Keratinocyte (primary cell): ENCODE measurements around the gene PEDS1. TPM values are rescaled to one million over a fixed set of nuclear protein-coding genes. Genes with fewer than 3 reads are reported as not detected.
"Not testable (repeated sequence)": the region's sequence is repeated elsewhere in the genome, so short reads cannot be mapped to it uniquely, and the experiment has no call there.

Source experiments
- DNase-seq: peaks from one replicate; pipeline ENCODE4 v3.0.0-alpha.2; 2011; ENCODE audit warnings: low read depth, missing footprints, low spot score
- FAIRE-seq: peaks from 2 replicates; lab custom pipeline; 2011; peaks lifted over from hg19 to GRCh38; lab: Jason Lieb, UNC
- H2AFZ ChIP-seq: 2 replicates; pipeline ENCODE4 v1.6.0; 2012; ENCODE audit warnings: low read length, control low read depth, inconsistent platforms; ENCODE audit not compliant: control insufficient read depth
- H3K27ac ChIP-seq: 2 replicates; pipeline ENCODE4 v1.5.1; 2011; ENCODE audit warnings: low read length; ENCODE audit not compliant: control insufficient read depth, insufficient read depth
- H3K27me3 ChIP-seq: 3 replicates; pipeline ENCODE4 v1.6.0; 2011; ENCODE audit warnings: low read length; ENCODE audit not compliant: control insufficient read depth, insufficient read depth; ENCODE audit errors: extremely low read depth
- H3K36me3 ChIP-seq, 2 experiments: 2 replicates in 1 of 2; 3 replicates in 1 of 2; pipeline ENCODE4 v1.5.1; 2011; ENCODE audit warnings: low read length in 2 of 2, mild to moderate bottlenecking in 1 of 2; ENCODE audit not compliant: control insufficient read depth in 2 of 2, insufficient read depth in 2 of 2; ENCODE audit errors: extremely low read depth in 1 of 2
- H3K4me1 ChIP-seq: 3 replicates; pipeline ENCODE4 v1.5.1; 2011; ENCODE audit warnings: low read length; ENCODE audit not compliant: control insufficient read depth, insufficient read depth; ENCODE audit errors: extremely low read depth
- H3K4me2 ChIP-seq: 3 replicates; pipeline ENCODE4 v1.6.0; 2011; ENCODE audit warnings: low read depth, low read length; ENCODE audit not compliant: control insufficient read depth, insufficient read depth; ENCODE audit errors: extremely low read depth
- H3K4me3 ChIP-seq, 3 experiments: fragments of 200-600 bp in 1 of 3; sonication (generic) in 1 of 3; 2 replicates in 2 of 3; 3 replicates in 1 of 3; pipeline ENCODE4 v1.5.1; 2011 to 2016; ENCODE audit warnings: low read length in 3 of 3, mild to moderate bottlenecking in 3 of 3, control low read depth in 2 of 3, inconsistent platforms in 1 of 3, low read depth in 1 of 3, mixed read lengths in 1 of 3, mixed run types in 1 of 3, moderate library complexity in 1 of 3; ENCODE audit not compliant: control insufficient read depth in 2 of 3, insufficient read depth in 2 of 3; ENCODE audit errors: extremely low read depth in 1 of 3
- H3K79me2 ChIP-seq: 2 replicates; pipeline ENCODE4 v1.6.0; 2012; ENCODE audit warnings: low read length; ENCODE audit not compliant: control insufficient read depth, insufficient read depth
- H3K9ac ChIP-seq: 3 replicates; pipeline ENCODE4 v1.6.0; 2011; ENCODE audit warnings: low read length; ENCODE audit not compliant: control insufficient read depth, insufficient read depth; ENCODE audit errors: extremely low read depth
- H3K9me1 ChIP-seq: 3 replicates; pipeline ENCODE4 v1.6.0; 2011; ENCODE audit warnings: low read length; ENCODE audit not compliant: control insufficient read depth, insufficient read depth; ENCODE audit errors: extremely low read depth
- H3K9me3 ChIP-seq: 2 replicates; pipeline ENCODE4 v1.5.1; 2012; ENCODE audit warnings: low read depth, low read length; ENCODE audit not compliant: control insufficient read depth
- H4K20me1 ChIP-seq: 3 replicates; pipeline ENCODE4 v1.6.0; 2011; ENCODE audit warnings: low read length; ENCODE audit not compliant: control insufficient read depth, insufficient read depth; ENCODE audit errors: extremely low read depth
- CTCF ChIP-seq, 3 experiments: IDR thresholded peaks in 1 of 3; conservative IDR thresholded peaks in 1 of 3; optimal IDR thresholded peaks in 1 of 3; 2 replicates in 2 of 3; 3 replicates in 1 of 3; pipeline versions ENCODE3 to v1.5.1; 2011; ENCODE audit warnings: low read length in 3 of 3, mild to moderate bottlenecking in 3 of 3, moderate library complexity in 2 of 3, control low read depth in 1 of 3, inconsistent platforms in 1 of 3; ENCODE audit not compliant: insufficient read depth in 2 of 3; ENCODE audit errors: extremely low read depth in 1 of 3
- EZH2 ChIP-seq: IDR thresholded peaks from one replicate; pipeline ENCODE4 v1.6.1; 2012; ENCODE audit warnings: inconsistent platforms, mild to moderate bottlenecking, low read length, moderate library complexity
- dilution Hi-C: fragments of 300-500 bp; cut with MboI; formaldehyde crosslinking; loops from one replicate; pipeline ENCODE4 v1.7.0; 2020; ENCODE audit warnings: low sequenced_read_pairs; ENCODE audit not compliant: extremely low pct_ligation_motif_present
- polyA plus RNA-seq, 5 experiments: library from polyadenylated mRNA; depleted of rRNA in 3 of 5; stranded (reverse) in 3 of 5; stranded (forward) in 1 of 5; unstranded in 1 of 5; fragments of >200 nt; gene quantifications; 1 replicate in 1 of 5; 2 replicates in 3 of 5; 3 replicates in 1 of 5; pipeline versions ENCODE4 v1.2.1 to v1.2.3, GENCODE V29; 2011 to 2012; ENCODE audit warnings: missing spikeins in 2 of 5, low read depth in 1 of 5, low replicate concordance in 1 of 5

The PEDS1 gene
- polyA plus RNA-seq, 1 donor (not counting 4 experiments of a cell fraction or from before 2014, with no cell fraction given): 48.7 TPM

GRCh38 chr20:50163570-50164317, 10.2 kb upstream of the PEDS1 start:
- peak overlapping the region; percentile 59 for H2AFZ ChIP-seq
- peaks cover 22% of the 10 kb centered on the region for H3K4me1 ChIP-seq
- no peak for DNase-seq
- no peaks in the 10 kb centered on the region for H3K79me2 ChIP-seq
- no peaks in the 10 kb centered on the region for H3K9me1 ChIP-seq
- no peak overlapping the region for H3K4me2 ChIP-seq
- peak overlapping the region; percentile 34 for H3K27ac ChIP-seq
- FAIRE-seq: no peak
- H3K36me3 ChIP-seq: no peaks in the 10 kb centered on the region
- H3K4me3 ChIP-seq: no peak overlapping the region
- H4K20me1 ChIP-seq: no peaks in the 10 kb centered on the region
- H3K9me3 ChIP-seq: no peaks in the 10 kb centered on the region
- no peaks in the 10 kb centered on the region for H3K27me3 ChIP-seq
- no peak for TF ChIP-seq CTCF (optimal IDR thresholded peaks at IDR 0.05 in 1 of 3, IDR thresholded peaks at IDR 0.05 in 1 of 3, conservative IDR thresholded peaks at IDR 0.05 in 1 of 3; ENCODE audit: extremely low read depth in 1 of 3, insufficient read depth in 2 of 3, low read length in 3 of 3)
- TF ChIP-seq EZH2: no peak
- dilution Hi-C loops: no loop called here
- peak overlapping the region; percentile 38 for H3K9ac ChIP-seq

- H2AFZ ChIP-seq, H3K9me1 ChIP-seq, DNase-seq, H3K9ac ChIP-seq, H3K27me3 ChIP-seq, FAIRE-seq, H3K4me2 ChIP-seq, dilution Hi-C loops, H3K79me2 ChIP-seq, H4K20me1 ChIP-seq, H3K27ac ChIP-seq, H3K36me3 ChIP-seq, H3K9me3 ChIP-seq, H3K4me3 ChIP-seq: not testable (repeated sequence)
- peaks cover 25% of the 10 kb centered on the region for H3K4me1 ChIP-seq
Measured at GRCh38 chr20:50161494-50161893, 8.0 kb upstream of the PEDS1 start.

- Histone ChIP-seq H3K9ac (peak overlapping the region; percentile 97), H3K9me1 (peaks cover 3% of the 10 kb centered on the region), H3K27ac (peak overlapping the region; percentile 94), H3K27me3 (no peaks in the 10 kb centered on the region), H3K9me3 (no peaks in the 10 kb centered on the region), H3K79me2 (peaks cover 52% of the 10 kb centered on the region), H3K4me1 (peaks cover 44% of the 10 kb centered on the region), H3K4me3 (peak overlapping the region; percentile 93 to 97 (median 96)), H3K4me2 (peak overlapping the region; percentile 100), H4K20me1 (peaks cover 11% of the 10 kb centered on the region), H3K36me3 (peaks cover 11 to 18% of the 10 kb centered on the region in 2 experiments), H2AFZ (no peak overlapping the region)
- FAIRE-seq: no peak
- dilution Hi-C loops: no loop called here
- TF ChIP-seq CTCF (optimal IDR thresholded peaks at IDR 0.05 in 1 of 3, IDR thresholded peaks at IDR 0.05 in 1 of 3, conservative IDR thresholded peaks at IDR 0.05 in 1 of 3; ENCODE audit: extremely low read depth in 1 of 3, insufficient read depth in 2 of 3, low read length in 3 of 3) (no peak), EZH2 (no peak)
- DNase-seq: no peak
Measured at GRCh38 chr20:50153153-50153499, 397 bp downstream of the PEDS1 start.
